Activated naive CD4-positive, alpha-beta T cell treated with Interleukin-2 at 50 U/mL for 16 hours (primary cell): ENCODE data around the gene GUCY2C.

ENCODE experiments used
- DNase-seq: peaks from one replicate; pipeline ENCODE4 v3.0.0-alpha.2; 2020

Gene GUCY2C

GRCh38 chr12:14567351-14568162 is 128.8 kb downstream of the GUCY2C start, which contains the start of gene PLBD1:
PLBD1 (minus strand) TSS chr12:14567883; CDS start chr12:14567696, 187 bp downstream.
- no peak for DNase-seq

DNA sequence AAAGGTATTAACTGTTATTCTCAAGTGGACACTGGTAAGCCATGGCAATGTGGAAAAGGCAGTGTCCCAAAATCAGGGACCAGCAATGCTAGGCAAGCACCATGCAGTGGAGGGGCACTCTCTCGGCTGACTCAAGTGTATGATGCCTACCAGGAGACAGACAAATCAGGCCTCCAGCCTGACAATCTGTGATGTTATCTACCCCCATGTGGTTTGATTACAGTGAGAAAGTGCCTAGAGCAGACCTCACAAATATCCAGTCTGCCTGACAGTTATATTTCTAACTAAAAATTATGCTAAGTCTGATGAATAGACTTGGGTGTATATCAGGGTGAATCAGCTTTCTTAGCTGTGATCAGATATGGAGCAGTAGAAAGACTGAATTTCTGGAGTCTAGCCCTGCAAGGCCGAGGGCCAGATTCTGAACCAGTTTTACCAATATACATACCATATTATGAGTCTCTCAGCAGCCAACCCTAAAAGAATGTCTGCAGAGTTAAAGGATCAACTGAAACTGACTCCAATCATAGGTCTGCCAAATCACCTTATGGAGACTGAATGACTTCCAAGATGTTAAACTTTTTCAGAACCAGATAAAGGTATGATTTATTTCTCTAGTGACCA is 132.0 kb downstream of the GUCY2C start:
- no peak for DNase-seq

DNA sequence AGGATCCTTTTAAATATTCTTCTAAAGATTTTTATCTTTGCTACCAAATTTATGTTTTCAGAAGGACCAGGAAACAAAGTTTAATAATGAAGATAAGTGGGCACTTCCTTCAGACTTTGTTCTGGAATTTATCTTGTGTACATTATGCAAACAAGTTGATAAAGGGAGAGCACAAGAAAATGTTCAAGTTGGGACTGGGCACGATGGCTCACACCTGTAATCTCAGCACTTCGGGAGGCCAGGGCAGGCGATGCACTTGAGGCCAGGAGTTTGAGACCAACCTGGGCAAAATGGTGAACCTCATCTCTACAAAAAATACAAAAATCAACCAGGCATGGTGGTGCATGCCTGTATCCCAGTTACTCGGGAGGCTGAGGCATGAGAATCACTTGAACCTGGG is 133.4 kb downstream of the GUCY2C start:
- DNase-seq, result no peak
